NCI-H2196 treated with DMSO at 0.1 percent for 48 hours (cell line): ENCODE measurements around the gene ALG14.
"Not testable (repeated sequence)": the region's sequence is repeated elsewhere in the genome, so short reads cannot be mapped to it uniquely, and the experiment has no call there.

Source experiments
- DNase-seq: peaks from one replicate; lab custom pipeline; 2025; ENCODE audit not compliant: unreplicated experiment; lab: John Stamatoyannopoulos, UW

ALG14 gene

GRCh38 chr1:95012389-95012788 is 60.4 kb downstream of the ALG14 start:
- DNase-seq: no peak

DNA sequence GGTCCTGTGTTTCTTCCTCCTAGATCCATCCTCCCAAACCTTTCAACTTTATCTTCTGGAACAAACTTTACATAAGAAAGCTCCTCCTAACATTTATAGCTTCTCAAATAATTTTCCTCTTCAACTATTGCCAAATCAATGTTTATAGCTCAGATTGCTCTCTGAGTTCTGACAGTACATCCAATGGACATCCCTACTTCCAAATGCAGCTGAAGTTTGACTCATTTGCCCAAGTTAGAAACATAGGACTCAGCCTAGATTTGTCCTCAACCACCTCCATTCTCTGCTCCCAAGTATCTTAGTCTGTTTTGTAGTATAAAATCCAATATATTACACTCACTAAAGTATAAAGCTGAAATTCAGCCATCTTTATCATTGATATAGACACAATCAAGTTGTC is 62.6 kb downstream of the ALG14 start:
- DNase-seq: no peak

- DNase-seq: no peak
Measured at GRCh38 chr1:95007687-95008086, 65.1 kb downstream of the ALG14 start.

- no peak for DNase-seq
Measured at GRCh38 chr1:95006681-95007080, 66.1 kb downstream of the ALG14 start.

- no peak for DNase-seq
Measured at GRCh38 chr1:95005584-95005983, 67.2 kb downstream of the ALG14 start.

DNA sequence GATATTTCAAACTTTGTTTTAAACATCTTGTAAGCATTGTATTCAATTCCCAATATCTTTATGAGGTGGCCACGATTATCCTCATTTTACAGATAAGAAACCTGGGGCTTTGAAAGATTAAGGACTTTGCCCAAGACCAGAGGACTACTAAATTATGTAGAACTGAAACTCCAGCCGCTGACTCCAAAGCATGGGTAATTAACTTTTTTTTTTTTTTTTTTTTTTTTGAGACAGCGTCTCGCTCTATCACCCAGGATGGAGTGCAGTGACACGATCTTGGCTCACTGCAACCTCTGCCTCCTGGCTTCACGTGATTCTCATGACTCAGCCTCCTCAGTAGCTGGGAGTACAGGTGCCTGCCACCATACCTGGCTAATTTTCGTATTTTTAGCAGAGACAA is 68.7 kb downstream of the ALG14 start:
- DNase-seq: no peak

- DNase-seq: no peak
Measured at GRCh38 chr1:95003433-95003738, 69.4 kb downstream of the ALG14 start.

GRCh38 chr1:95002540-95003432 is 70.0 kb downstream of the ALG14 start:
- no peak for DNase-seq

GRCh38 chr1:95002164-95002539 is 70.6 kb downstream of the ALG14 start:
- DNase-seq: no peak

- no peak for DNase-seq
Measured at GRCh38 chr1:94999456-95000131, 73.2 kb downstream of the ALG14 start.

GRCh38 chr1:94998748-94999147 is 74.0 kb downstream of the ALG14 start:
- no peak for DNase-seq

DNA sequence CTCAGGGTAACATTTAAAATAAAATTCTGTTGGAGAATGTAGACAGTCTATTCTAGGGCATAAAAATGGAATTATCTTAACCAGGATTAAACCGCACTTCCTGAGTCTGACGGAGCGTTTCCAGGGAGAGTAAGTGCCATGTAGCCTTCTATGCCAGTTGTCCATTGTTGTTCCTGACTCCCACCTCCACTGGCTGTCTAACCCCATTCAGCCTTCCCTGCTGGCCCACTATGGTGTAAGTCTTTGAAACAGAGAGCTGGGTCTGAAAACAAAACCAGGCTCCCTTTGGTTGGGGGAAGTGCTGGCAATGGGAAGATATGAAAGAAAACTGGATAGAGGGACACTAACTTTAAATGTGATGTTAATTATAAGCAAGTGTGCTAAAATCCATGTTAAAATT is 74.6 kb downstream of the ALG14 start:
- DNase-seq: no peak

- DNase-seq: not testable (repeated sequence)
Measured at GRCh38 chr1:94995536-94995935, 77.2 kb downstream of the ALG14 start.

- DNase-seq: no peak
Measured at GRCh38 chr1:94994805-94995204, 77.9 kb downstream of the ALG14 start.

- DNase-seq: no peak
Measured at GRCh38 chr1:94993931-94994645, 78.7 kb downstream of the ALG14 start.

DNA sequence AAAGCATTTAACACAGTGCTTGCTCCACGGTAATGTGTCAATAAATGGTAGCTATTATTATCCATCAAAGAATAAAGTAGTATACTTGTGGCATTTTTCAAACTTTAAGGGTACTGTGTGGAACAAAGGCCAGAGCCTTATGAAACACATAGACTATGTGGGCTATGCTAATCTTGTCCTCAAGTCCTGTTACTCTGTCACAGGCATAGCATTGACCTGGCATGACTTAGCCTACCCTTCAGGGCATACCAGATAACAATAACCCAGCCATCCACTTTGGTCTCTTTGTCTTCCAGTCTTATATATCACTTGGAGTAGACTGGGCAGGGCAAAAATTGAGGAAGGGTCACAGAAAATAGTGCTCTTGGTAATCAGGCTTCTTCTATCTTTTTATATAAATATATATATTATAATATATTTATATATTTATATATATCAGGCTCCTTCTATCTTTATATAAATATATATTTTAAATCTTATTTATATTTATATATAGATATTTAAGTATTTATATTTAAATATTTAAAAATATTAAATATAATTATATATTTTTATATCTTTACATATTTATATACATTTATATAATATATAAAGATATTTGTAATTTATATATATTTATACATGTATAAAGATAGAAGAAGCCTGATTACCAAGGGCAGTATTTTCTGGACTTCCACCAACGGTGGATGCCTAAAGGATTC is 79.7 kb downstream of the ALG14 start:
- no peak for DNase-seq

GRCh38 chr1:94992161-94992560 is 80.6 kb downstream of the ALG14 start:
- DNase-seq: no peak

DNA sequence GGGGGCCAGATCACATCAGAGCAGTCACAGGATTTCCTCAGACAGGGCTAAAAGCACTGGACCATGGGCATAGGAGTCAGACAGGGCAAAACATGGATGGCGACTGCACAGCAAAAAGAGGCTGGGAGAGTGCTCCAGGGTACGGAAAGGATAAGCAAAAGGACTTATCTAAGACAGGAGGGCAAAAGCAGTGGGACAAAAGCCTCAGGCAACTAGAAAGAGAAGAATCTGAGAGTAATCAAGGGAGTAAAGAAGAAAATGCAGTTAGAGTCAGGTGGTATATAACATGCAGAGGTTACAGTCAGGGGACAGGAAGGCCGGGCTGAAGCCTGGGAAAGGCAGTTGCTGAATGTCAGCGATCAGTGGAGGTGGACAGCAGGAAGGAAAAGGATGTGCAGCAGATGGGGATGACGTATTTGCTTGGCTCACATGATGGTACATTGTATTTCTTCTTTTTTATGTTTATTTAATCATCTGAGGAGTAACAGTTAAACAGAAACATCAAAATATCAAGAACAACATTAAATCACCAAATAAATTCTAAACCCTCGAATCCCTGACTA is 82.8 kb downstream of the ALG14 start:
- DNase-seq: no peak

DNA sequence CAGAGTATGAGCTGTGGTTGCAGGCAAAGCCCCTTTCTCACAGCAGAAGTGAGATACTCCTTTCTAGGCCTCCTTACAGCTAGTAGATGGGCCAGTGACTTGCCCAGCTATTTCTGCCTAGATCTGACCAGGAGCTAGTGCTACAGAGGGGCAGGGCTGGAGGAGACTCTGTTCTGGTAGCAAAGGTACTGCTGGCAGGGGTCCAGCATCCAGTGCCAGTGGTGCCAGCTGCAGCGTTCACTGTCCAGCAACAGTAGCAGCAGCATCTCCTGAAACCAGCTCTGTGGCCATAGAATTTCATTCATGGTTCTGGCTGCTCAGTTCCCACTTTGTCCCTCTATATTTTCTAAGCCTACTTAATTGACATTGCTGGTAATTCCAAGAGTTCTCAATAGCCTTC is 83.4 kb downstream of the ALG14 start:
- no peak for DNase-seq

DNA sequence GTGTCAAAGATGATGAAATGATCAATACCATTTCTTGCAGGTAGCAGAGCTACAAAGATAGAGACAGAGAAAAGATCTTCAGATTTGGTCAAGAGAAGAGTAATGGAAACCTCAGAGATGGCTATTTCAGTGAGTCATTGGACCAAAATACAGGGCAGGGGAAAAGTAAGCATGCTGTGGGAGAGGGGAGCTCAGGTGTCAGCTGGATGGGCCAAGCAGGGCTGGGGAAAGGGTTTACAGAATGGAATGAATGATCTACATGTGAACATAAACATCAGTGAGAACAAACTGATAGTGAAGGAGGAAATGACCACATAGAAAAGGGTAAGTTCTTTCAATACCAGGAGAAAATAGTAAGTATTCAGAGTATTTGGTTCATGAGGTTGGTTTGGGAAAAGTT is 84.4 kb downstream of the ALG14 start:
- DNase-seq: no peak

- DNase-seq: no peak
Measured at GRCh38 chr1:94986783-94987182, 86.0 kb downstream of the ALG14 start.
